ENCODE measurements around the gene KLF7. TPM values are rescaled to one million over a fixed set of nuclear protein-coding genes. Genes with fewer than 3 reads are reported as not detected.
A peak's percentile ranks its signal among the peaks of the same experiment; 100 is the strongest.

Gene KLF7
- total and polyA plus RNA-seq, 2 donors (not counting 3 experiments of a cell fraction or from before 2014, with no cell fraction given), result 32.8 to 42.9 TPM

DNA sequence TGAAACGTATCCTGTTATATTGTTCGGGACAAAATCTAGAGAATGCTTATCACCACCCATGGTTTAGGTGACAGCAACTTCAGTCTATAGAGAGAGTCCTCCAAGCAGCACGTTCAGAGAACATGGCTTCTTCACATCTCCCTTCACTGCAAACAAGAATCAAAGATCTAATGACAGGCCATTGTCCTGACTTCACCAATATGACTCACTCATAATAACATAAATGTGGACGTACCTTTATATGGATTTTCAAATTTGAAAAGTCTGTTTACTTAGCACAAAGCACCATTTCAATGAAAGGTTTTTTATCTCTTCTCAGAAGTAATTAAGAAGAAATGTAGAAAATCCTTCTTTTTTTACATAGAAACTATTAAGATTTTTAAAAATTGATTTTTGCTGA lies 46.7 kb downstream of the KLF7 start:
- TF ChIP-seq FOS (IDR thresholded peaks at IDR 0.05; ENCODE audit: borderline replicate concordance, insufficient read depth, low read length) (peak; percentile 14), POLR2AphosphoS5 (IDR thresholded peaks at IDR 0.05; ENCODE audit: insufficient read depth, low read depth, low read length) (no peak)
- Histone ChIP-seq H3K9me1 (replicated peaks; ENCODE audit: control insufficient read depth, extremely low read depth, insufficient read depth, low read length) (no peaks in the 10 kb centered on the region), H3K4me2 (ENCODE audit: insufficient read depth, low read length) (no peak overlapping the region), H2AFZ (ENCODE audit: low read depth, low read length) (no peak overlapping the region), H3K36me3 (ENCODE audit: control insufficient read depth in 2 of 2, extremely low read depth in 1 of 2, insufficient read depth in 2 of 2, low read length in 2 of 2) (peaks cover 6 to 7% of the 10 kb centered on the region in 2 experiments), H3K9me3 (replicated peaks; ENCODE audit: control insufficient read depth, insufficient read depth, low read length) (no peaks in the 10 kb centered on the region), H4K20me1 (replicated peaks; ENCODE audit: control insufficient read depth, extremely low read depth, insufficient read depth, low read length) (no peaks in the 10 kb centered on the region), H3K4me3 (replicated peaks in 1 of 3; ENCODE audit: insufficient read depth in 1 of 3, low read depth in 1 of 3, low read length in 3 of 3) (no peak overlapping the region), H3K9ac (replicated peaks; ENCODE audit: extremely low read depth, insufficient read depth, low read length) (no peak overlapping the region), H3K4me1 (ENCODE audit: control insufficient read depth, extremely low read depth, insufficient read depth, low read length) (peaks cover 46% of the 10 kb centered on the region), H3K79me2 (ENCODE audit: control insufficient read depth, insufficient read depth, low read length) (peaks cover 91% of the 10 kb centered on the region), H3K27me3 (ENCODE audit: control insufficient read depth in 2 of 2, insufficient read depth in 2 of 2, low read length in 2 of 2) (no peaks in the 10 kb centered on the region), H3K27ac (ENCODE audit: insufficient read depth, low read depth, low read length) (no peak overlapping the region)
- intact Hi-C loops (cut with micrococcal nuclease) (no loop called here), dilution Hi-C loops (cut with MboI; ENCODE audit: extremely low pct_ligation_motif_present, low sequenced_read_pairs) (no loop called here)
- ChIA-PET POLR2A (no interaction called here), CTCF (no interaction called here)
- DNase-seq (ENCODE audit: low read depth, low spot score) (no peak), FAIRE-seq (no peak)
- no TSS peak for BruUV-seq (replicated peaks)

DNA sequence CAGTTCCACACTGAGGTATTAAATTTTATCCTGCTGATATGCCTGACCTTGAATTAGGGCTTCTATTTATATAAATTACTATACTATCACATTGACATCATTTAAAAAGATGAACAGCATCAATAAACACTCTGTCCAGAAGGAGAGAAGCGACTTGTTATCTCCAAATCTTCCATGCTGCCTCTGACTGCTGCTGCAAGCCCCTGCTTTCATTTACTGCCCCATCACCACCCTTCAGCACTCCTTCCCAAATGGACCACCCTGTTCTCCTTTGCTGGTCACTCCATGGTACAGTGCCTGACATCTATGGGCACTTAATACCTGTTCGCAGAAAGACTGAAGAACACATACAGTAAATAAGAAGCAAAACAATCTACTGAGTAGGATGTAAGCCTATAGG lies 48.1 kb downstream of the KLF7 start:
- peaks cover 88% of the 10 kb centered on the region for H3K79me2 ChIP-seq (ENCODE audit: control insufficient read depth, insufficient read depth, low read length)
- FAIRE-seq, result no peak

More for the DNA sequence above, 48.1 kb downstream of the KLF7 start:
- intact Hi-C loops (cut with micrococcal nuclease) (no loop called here), dilution Hi-C loops (cut with MboI; ENCODE audit: extremely low pct_ligation_motif_present, low sequenced_read_pairs) (no loop called here)
- DNase-seq (ENCODE audit: low read depth, low spot score), result no peak
- no peak overlapping the region for H3K4me2 ChIP-seq (ENCODE audit: insufficient read depth, low read length)
- no peaks in the 10 kb centered on the region for H3K9me1 ChIP-seq (replicated peaks; ENCODE audit: control insufficient read depth, extremely low read depth, insufficient read depth, low read length)
- TF ChIP-seq, protein P1, sequence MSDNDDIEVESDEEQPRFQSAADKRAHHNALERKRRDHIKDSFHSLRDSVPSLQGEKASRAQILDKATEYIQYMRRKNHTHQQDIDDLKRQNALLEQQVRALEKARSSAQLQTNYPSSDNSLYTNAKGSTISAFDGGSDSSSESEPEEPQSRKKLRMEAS (IDR thresholded peaks at IDR 0.05; ENCODE audit: insufficient read depth, insufficient read length), result no peak
- no peaks in the 10 kb centered on the region for H4K20me1 ChIP-seq (replicated peaks; ENCODE audit: control insufficient read depth, extremely low read depth, insufficient read depth, low read length)
- ChIA-PET CTCF (no interaction called here), POLR2A (no interaction called here)
- no peaks in the 10 kb centered on the region for H3K27me3 ChIP-seq (ENCODE audit: control insufficient read depth in 2 of 2, insufficient read depth in 2 of 2, low read length in 2 of 2)
- peaks cover 0 to 3% of the 10 kb centered on the region in 2 experiments for H3K36me3 ChIP-seq (ENCODE audit: control insufficient read depth in 2 of 2, extremely low read depth in 1 of 2, insufficient read depth in 2 of 2, low read length in 2 of 2)
- no peaks in the 10 kb centered on the region for H3K9me3 ChIP-seq (replicated peaks; ENCODE audit: control insufficient read depth, insufficient read depth, low read length)
- H3K27ac ChIP-seq (ENCODE audit: insufficient read depth, low read depth, low read length), result no peak overlapping the region
- H2AFZ ChIP-seq (ENCODE audit: low read depth, low read length), result no peak overlapping the region
- BruUV-seq (replicated peaks), result no TSS peak
- no peak overlapping the region for H3K9ac ChIP-seq (replicated peaks; ENCODE audit: extremely low read depth, insufficient read depth, low read length)
- no peak overlapping the region for H3K4me3 ChIP-seq (replicated peaks in 1 of 3; ENCODE audit: insufficient read depth in 1 of 3, low read depth in 1 of 3, low read length in 3 of 3)
- H3K4me1 ChIP-seq (ENCODE audit: control insufficient read depth, extremely low read depth, insufficient read depth, low read length), result peaks cover 35% of the 10 kb centered on the region
